ENCODE measurements around the gene PRDM2.

Gene PRDM2

DNA sequence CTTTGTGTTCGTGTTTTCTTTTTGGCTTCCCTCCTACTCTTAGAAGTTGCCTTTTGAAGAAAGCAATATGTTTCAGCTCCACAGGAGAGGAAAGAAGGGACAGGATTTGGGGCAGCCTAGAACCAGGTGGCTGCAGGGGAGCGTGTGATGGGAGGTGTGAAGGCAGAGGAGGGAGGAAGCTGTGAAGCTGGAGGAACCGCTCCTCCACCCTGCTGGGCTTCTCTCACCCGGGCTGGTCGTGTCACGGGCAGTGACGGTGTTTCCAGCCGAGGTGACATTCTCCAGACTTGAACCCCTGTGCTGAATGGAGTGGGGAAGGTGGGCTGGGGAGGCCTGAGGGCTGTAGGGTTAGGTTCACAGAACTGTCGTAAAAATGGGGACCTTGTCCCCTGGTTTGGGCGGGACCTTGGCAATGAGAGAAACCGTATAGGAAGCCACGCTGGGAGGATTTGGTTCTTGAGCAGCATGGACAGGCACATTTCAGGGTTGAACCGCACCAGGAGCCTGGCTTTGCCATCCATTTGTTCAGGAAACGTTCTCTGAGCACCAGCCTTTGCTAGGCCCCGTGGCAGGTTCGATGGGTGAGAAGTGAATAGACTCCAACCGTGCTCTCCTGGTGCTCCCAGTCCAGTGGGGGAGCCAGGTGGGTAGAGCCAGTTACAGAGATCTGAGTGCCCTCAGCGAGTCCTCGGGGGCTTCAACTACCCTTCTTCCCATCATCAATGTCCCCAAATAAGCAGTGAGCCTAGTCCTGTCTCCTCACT lies 103.0 kb downstream of the PRDM2 start:
- Histone ChIP-seq H3K27ac (peak overlapping the region in 1 of 11 experiments; percentile 7; a peak in 1 of 22 replicates), H3K9ac (no peak overlapping the region), H4K20me1 (peaks cover 42 to 98% (median 67%) of the 10 kb centered on the region in 11 experiments; a peak in 19 of 22 replicates), H3K36me3 (peaks cover 0 to 23% (median 9%) of the 10 kb centered on the region in 11 experiments; a peak in 11 of 22 replicates), H3K9me3 (replicated peaks in 1 of 11) (no peaks in the 10 kb centered on the region), H3K4me1 (peaks cover 6 to 71% (median 33%) of the 10 kb centered on the region in 10 experiments), H3K27me3 (no peaks in the 10 kb centered on the region), H3K4me3 (no peak overlapping the region), H3K4me2 (no peak overlapping the region)
- TF ChIP-seq Cebpa-rat (IDR thresholded peaks at IDR 0.05), result no peak

DNA sequence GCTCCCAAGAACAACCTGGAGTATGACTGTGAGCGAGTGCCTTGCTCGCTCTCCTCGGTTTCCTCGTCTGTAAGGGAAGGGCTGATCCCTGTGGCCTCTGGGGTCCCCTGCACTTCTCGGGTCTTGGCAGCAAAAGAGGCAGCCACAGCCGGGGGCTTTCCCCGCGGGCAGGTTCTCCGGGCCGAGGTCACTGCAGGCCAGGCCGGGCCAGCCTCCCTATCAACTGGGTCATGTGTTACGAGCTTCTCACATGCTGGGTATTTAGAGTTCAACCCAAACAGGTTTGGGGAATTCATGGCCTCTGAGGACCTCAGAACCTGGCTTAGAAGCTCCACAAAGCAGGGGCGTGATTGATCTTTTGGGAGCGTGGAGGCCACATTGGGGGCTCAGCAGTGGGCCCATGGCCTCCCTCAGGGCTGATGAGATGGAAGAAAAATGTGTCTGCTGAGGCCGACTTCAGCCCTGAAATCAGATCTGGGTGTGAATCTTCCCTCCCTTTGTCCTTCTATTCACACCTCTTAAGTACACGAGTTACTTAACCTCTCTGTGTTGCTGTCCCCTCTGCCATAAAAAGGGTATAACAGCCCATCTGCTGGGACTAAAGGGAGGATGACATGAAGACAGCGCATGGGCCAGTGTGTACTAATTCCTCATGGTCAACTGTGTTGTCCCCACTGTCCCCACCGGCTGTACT lies 103.7 kb downstream of the PRDM2 start:
- Histone ChIP-seq H3K4me2 (no peak overlapping the region), H3K27me3 (no peaks in the 10 kb centered on the region), H3K4me3 (no peak overlapping the region), H3K36me3 (peaks cover 0 to 16% (median 5%) of the 10 kb centered on the region in 11 experiments; a peak in 10 of 22 replicates), H3K9ac (no peak overlapping the region), H3K4me1 (peaks cover 14 to 78% (median 40%) of the 10 kb centered on the region in 10 experiments), H3K9me3 (replicated peaks in 1 of 11) (no peaks in the 10 kb centered on the region), H4K20me1 (peaks cover 40 to 95% (median 65%) of the 10 kb centered on the region in 11 experiments; a peak in 19 of 22 replicates), H3K27ac (no peak overlapping the region)
- TF ChIP-seq Cebpa-rat (IDR thresholded peaks at IDR 0.05), result no peak

DNA sequence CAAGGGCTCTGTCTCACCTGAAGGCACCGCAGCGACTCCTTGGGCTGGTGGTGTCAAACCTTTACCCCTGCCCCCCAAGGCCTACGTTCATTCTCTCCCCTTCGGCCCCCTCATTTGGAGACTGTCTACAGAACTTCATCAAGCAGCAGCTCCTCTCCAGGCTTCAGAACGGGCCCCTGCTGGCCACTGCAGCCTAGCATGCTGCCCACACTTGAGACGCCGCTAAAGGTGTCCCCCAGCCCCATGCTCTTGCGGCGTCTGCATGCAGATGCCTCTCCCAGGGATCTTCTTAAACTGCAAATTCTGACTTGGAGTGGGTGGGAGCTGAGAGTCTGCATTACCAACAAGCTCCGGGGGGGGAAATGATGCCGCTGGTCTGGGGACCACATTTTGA lies 104.2 kb downstream of the PRDM2 start:
- Histone ChIP-seq H3K4me1 (peaks cover 19 to 83% (median 45%) of the 10 kb centered on the region in 10 experiments), H3K27me3 (no peaks in the 10 kb centered on the region), H4K20me1 (peaks cover 40 to 92% (median 65%) of the 10 kb centered on the region in 11 experiments; a peak in 19 of 22 replicates), H3K9ac (no peak overlapping the region), H3K36me3 (peaks cover 0 to 13% (median 4%) of the 10 kb centered on the region in 11 experiments; a peak in 8 of 22 replicates), H3K4me3 (no peak overlapping the region), H3K27ac (no peak overlapping the region), H3K4me2 (no peak overlapping the region), H3K9me3 (replicated peaks in 1 of 11) (no peaks in the 10 kb centered on the region)
- no peak for TF ChIP-seq Cebpa-rat (IDR thresholded peaks at IDR 0.05)

DNA sequence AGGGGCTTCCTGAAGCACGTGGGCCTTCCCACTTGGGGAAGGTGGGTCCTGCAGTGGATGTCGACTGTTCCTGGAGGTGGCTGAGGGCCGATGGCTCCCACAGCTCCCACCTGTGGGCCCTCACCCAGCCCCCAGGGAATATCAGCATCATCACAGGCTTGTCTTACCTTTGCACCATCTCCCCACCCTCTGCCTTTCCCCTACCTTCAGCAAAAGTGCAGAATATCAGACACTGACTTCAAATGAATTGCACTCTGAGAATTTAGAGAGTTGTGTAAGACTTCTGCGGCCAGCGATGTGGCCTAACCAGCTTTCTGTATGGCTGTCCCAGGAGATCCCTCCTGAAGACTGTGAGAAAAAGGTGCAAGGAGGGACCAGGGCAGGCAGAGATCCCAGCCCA lies 105.4 kb downstream of the PRDM2 start:
- Histone ChIP-seq H3K9ac (no peak overlapping the region), H3K4me1 (peaks cover 24 to 87% (median 55%) of the 10 kb centered on the region in 10 experiments), H3K27me3 (no peaks in the 10 kb centered on the region), H3K4me2 (peak overlapping the region in 7 of 11 experiments; percentile 50 to 86 (median 79); a peak in 9 of 22 replicates), H3K4me3 (no peak overlapping the region), H3K36me3 (peaks cover 0 to 13% (median 4%) of the 10 kb centered on the region in 11 experiments; a peak in 8 of 22 replicates), H3K9me3 (replicated peaks in 1 of 11) (no peaks in the 10 kb centered on the region), H3K27ac (peak overlapping the region in 2 of 11 experiments; percentile 80 to 86; a peak in 2 of 22 replicates), H4K20me1 (peaks cover 31 to 86% (median 57%) of the 10 kb centered on the region in 11 experiments; a peak in 19 of 22 replicates)
- no peak for TF ChIP-seq Cebpa-rat (IDR thresholded peaks at IDR 0.05)

DNA sequence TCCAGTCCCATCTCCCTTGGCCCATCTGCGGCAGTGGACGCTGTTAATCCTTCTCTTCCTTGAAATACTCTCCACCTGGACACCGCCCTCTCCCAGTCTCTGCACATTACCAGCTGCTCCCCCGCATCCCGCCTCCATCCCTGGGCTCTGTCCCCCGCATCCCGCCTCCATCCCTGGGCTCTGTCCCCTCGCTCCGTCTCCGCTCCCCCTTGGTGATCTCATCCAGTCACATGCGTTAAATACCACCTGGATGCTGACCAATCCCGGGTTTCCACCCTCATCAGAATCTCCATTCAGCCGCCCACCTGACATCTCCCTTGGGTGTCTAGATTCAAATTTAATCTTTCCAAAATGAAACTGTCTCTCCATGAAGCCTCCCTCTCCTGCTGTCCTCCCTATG lies 106.1 kb downstream of the PRDM2 start:
- Histone ChIP-seq H3K9me3 (replicated peaks in 1 of 11) (no peaks in the 10 kb centered on the region), H3K4me2 (peak overlapping the region in 8 of 11 experiments; percentile 50 to 86 (median 78); a peak in 14 of 22 replicates), H3K27ac (peak overlapping the region in 3 of 11 experiments; percentile 80 to 86 (median 81); a peak in 4 of 22 replicates), H3K9ac (0 out of 22 replicates have a peak overlapping the region, but pooled peaks of 1 of the 11 experiments have one; percentile 78), H4K20me1 (peaks cover 24 to 81% (median 50%) of the 10 kb centered on the region in 11 experiments; a peak in 18 of 22 replicates), H3K36me3 (peaks cover 0 to 13% (median 4%) of the 10 kb centered on the region in 11 experiments; a peak in 8 of 22 replicates), H3K4me3 (no peak overlapping the region), H3K4me1 (peaks cover 24 to 93% (median 59%) of the 10 kb centered on the region in 10 experiments), H3K27me3 (no peaks in the 10 kb centered on the region)
- no peak for TF ChIP-seq Cebpa-rat (IDR thresholded peaks at IDR 0.05)

DNA sequence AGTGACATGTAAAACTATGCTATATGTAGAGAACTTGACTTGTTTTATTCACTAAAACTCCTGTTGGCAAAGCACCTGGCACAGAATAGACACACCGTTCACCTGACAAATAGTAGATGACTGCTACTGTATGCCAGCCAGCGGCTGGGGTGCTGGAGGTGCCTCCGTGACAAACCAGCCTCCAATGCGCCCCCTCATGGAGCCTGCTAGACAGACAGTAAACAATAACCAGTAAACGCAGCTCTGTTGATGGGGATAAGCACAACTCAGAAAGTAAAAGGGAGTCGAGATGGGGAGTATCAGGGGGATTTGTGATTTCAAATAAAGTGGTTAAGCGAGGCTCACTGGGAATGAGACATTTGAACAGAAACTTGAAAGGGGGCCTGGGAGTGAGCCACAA lies 107.2 kb downstream of the PRDM2 start:
- no peak for TF ChIP-seq Cebpa-rat (IDR thresholded peaks at IDR 0.05)
- 0 out of 20 replicates have a peak overlapping the region, but pooled peaks of 1 of the 10 experiments have one; percentile 12 for H3K4me3 ChIP-seq
- H3K36me3 ChIP-seq, result peaks cover 0 to 13% (median 0%) of the 10 kb centered on the region in 11 experiments; a peak in 8 of 22 replicates
- peak overlapping the region; percentile 37 to 86 (median 70); a peak in 21 of 22 replicates for H3K4me2 ChIP-seq
- H4K20me1 ChIP-seq, result peaks cover 13 to 78% (median 44%) of the 10 kb centered on the region in 11 experiments; a peak in 17 of 22 replicates
- peaks cover 24 to 91% (median 64%) of the 10 kb centered on the region in 10 experiments for H3K4me1 ChIP-seq
- peak overlapping the region in 6 of 11 experiments; percentile 25 to 86 (median 76); a peak in 9 of 22 replicates for H3K27ac ChIP-seq
- peak overlapping the region in 5 of 11 experiments; percentile 27 to 78 (median 65); a peak in 5 of 22 replicates for H3K9ac ChIP-seq
- H3K9me3 ChIP-seq (replicated peaks in 1 of 11), result no peaks in the 10 kb centered on the region
- no peaks in the 10 kb centered on the region for H3K27me3 ChIP-seq

DNA sequence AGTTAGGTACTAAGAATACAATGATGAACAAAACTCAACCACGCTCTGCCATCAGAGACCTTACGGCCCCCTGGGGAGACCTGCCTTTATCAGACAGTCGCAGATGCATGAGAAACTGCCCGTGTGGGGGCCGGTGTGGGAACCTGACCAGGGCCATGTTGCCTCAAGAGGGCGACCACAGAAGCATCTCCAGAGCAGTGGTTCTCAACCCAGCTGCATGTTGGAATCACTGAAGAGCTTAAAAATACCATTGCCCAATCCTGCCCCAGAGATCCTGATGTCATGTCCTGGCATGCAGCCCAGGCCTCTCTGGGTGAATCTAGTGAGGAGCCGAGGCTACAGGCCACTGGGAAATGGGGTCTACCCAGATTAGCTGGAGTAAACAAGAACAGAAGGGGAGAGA lies 108.7 kb downstream of the PRDM2 start:
- Histone ChIP-seq H3K4me2 (peak overlapping the region; percentile 37 to 86 (median 70); a peak in 20 of 22 replicates), H3K9ac (peak overlapping the region in 5 of 11 experiments; percentile 27 to 78 (median 65); a peak in 9 of 22 replicates), H3K27ac (peak overlapping the region in 6 of 11 experiments; percentile 35 to 86 (median 76); a peak in 12 of 22 replicates), H3K36me3 (peaks cover 0 to 13% (median 7%) of the 10 kb centered on the region in 11 experiments; a peak in 7 of 22 replicates), H3K4me3 (0 out of 20 replicates have a peak overlapping the region, but pooled peaks of 1 of the 10 experiments have one; percentile 2), H3K9me3 (replicated peaks in 1 of 11) (no peaks in the 10 kb centered on the region), H3K4me1 (peaks cover 24 to 93% (median 67%) of the 10 kb centered on the region in 10 experiments), H4K20me1 (peaks cover 5 to 63% (median 31%) of the 10 kb centered on the region in 11 experiments; a peak in 15 of 22 replicates), H3K27me3 (no peaks in the 10 kb centered on the region)
- TF ChIP-seq Cebpa-rat (IDR thresholded peaks at IDR 0.05), result peak in 6 of 11 experiments; percentile 26 to 97 (median 85); a peak in 9 of 22 replicates

Data from BLaER1 treated with 17β-estradiol and CSF1 and Interleukin-3, amounts not matched to agents 10 nM and 100 nM (cell line).